Stimulated activated CD8-positive, alpha-beta memory T cell treated with anti-CD3 and anti-CD28 coated beads, Interleukin-2, amount 100 ng/mL, for 1 hour (primary cell): ENCODE data around the gene LSP1.

Source experiments
- DNase-seq, 2 donors: peaks; one replicate each; pipeline ENCODE4 v3.0.0-alpha.2; 2020; ENCODE audit warnings: low read depth in 2 of 2

Gene LSP1

GRCh38 chr11:1890856-1891830, 38.3 kb downstream of the LSP1 start:
- no peak for DNase-seq

- DNase-seq: no peak
These were observed 38.9 kb downstream of the LSP1 start, which contains the start of gene PRR33 for GRCh38 chr11:1891831-1892115. TSS of gene PRR33 (minus strand) at chr11:1891895. CDS start at chr11:1890584, 1,311 bp downstream.

GRCh38 chr11:1892116-1892515, 39.2 kb downstream of the LSP1 start:
- DNase-seq: no peak

GRCh38 chr11:1892558-1892957, 39.7 kb downstream of the LSP1 start:
- no peak for DNase-seq

- no peak for DNase-seq
These were observed 40.9 kb downstream of the LSP1 start for GRCh38 chr11:1893581-1894359.

GRCh38 chr11:1894759-1895158, 41.9 kb downstream of the LSP1 start:
- no peak for DNase-seq

GRCh38 chr11:1896468-1896867, 43.6 kb downstream of the LSP1 start:
- no peak for DNase-seq

GRCh38 chr11:1896923-1897322, 44.0 kb downstream of the LSP1 start:
- DNase-seq: no peak

- DNase-seq: no peak
These were observed 46.2 kb downstream of the LSP1 start for GRCh38 chr11:1899090-1899489.

- no peak for DNase-seq
These were observed 46.8 kb downstream of the LSP1 start for GRCh38 chr11:1899686-1900085.

GRCh38 chr11:1906181-1906580, 53.3 kb downstream of the LSP1 start:
- no peak for DNase-seq

- no peak for DNase-seq
These were observed 53.9 kb downstream of the LSP1 start for GRCh38 chr11:1906611-1907423.

GRCh38 chr11:1908618-1909017, 55.7 kb downstream of the LSP1 start:
- no peak for DNase-seq

GRCh38 chr11:1909524-1909923, 56.6 kb downstream of the LSP1 start:
- DNase-seq: no peak

- no peak for DNase-seq
These were observed 59.5 kb downstream of the LSP1 start for GRCh38 chr11:1912289-1912878.

- no peak for DNase-seq
These were observed 60.6 kb downstream of the LSP1 start for GRCh38 chr11:1913271-1914060.

GRCh38 chr11:1915795-1916131, 62.9 kb downstream of the LSP1 start:
- DNase-seq: no peak

GRCh38 chr11:1916132-1916985, 63.5 kb downstream of the LSP1 start:
- no peak for DNase-seq

GRCh38 chr11:1916986-1917522, 64.2 kb downstream of the LSP1 start:
- DNase-seq: no peak
